ENCODE results near the gene SCPEP1.
"Not testable (repeated sequence)": the region's sequence is repeated elsewhere in the genome, so short reads cannot be mapped to it uniquely, and the experiment has no call there.

SCPEP1 gene

GRCh38 chr17:56976941-56977608 lies 856 bp upstream of the SCPEP1 start:
- H3K27ac Mint-ChIP-seq: no peak overlapping the region
- no peaks in the 10 kb centered on the region for H3K9me3 Mint-ChIP-seq
- DNase-seq (no peak), ATAC-seq (no peak)
- peaks cover 20% of the 10 kb centered on the region for H3K4me1 Mint-ChIP-seq
- H3K4me3 Mint-ChIP-seq: peak overlapping the region; percentile 67
- no peaks in the 10 kb centered on the region for H3K36me3 Mint-ChIP-seq (ENCODE audit: low read depth)
- H3K27me3 Mint-ChIP-seq: peaks cover 2% of the 10 kb centered on the region

GRCh38 chr17:56978441-56979090 lies 635 bp downstream of the SCPEP1 start:
- H3K9me3 Mint-ChIP-seq: no peaks in the 10 kb centered on the region
- DNase-seq (no peak), ATAC-seq (peak; percentile 50)
- no peaks in the 10 kb centered on the region for H3K36me3 Mint-ChIP-seq (ENCODE audit: low read depth)
- H3K4me3 Mint-ChIP-seq: peak overlapping the region; percentile 89
- H3K27me3 Mint-ChIP-seq: peaks cover 2% of the 10 kb centered on the region
- peak overlapping the region; percentile 79 for H3K27ac Mint-ChIP-seq
- peaks cover 20% of the 10 kb centered on the region for H3K4me1 Mint-ChIP-seq

GRCh38 chr17:56979091-56979480 lies 1.2 kb downstream of the SCPEP1 start:
- ATAC-seq (no peak), DNase-seq (no peak)
- Mint-ChIP-seq H3K4me3 (peak overlapping the region; percentile 89), H3K9me3 (no peaks in the 10 kb centered on the region), H3K36me3 (ENCODE audit: low read depth) (no peaks in the 10 kb centered on the region), H3K27me3 (peaks cover 2% of the 10 kb centered on the region), H3K4me1 (peaks cover 20% of the 10 kb centered on the region), H3K27ac (peak overlapping the region; percentile 79)

- not testable (repeated sequence) for ATAC-seq; H3K4me3 Mint-ChIP-seq; H3K27me3 Mint-ChIP-seq; H3K9me3 Mint-ChIP-seq; H3K36me3 Mint-ChIP-seq (ENCODE audit: low read depth); DNase-seq; H3K27ac Mint-ChIP-seq
- peaks cover 20% of the 10 kb centered on the region for H3K4me1 Mint-ChIP-seq
These were observed 2.6 kb downstream of the SCPEP1 start for GRCh38 chr17:56980526-56980925.

GRCh38 chr17:56982312-56982711 lies 4.4 kb downstream of the SCPEP1 start:
- peaks cover 11% of the 10 kb centered on the region for H3K36me3 Mint-ChIP-seq (ENCODE audit: low read depth)
- H3K9me3 Mint-ChIP-seq: no peaks in the 10 kb centered on the region
- H3K4me1 Mint-ChIP-seq: peaks cover 15% of the 10 kb centered on the region
- no peak overlapping the region for H3K27ac Mint-ChIP-seq
- ATAC-seq: no peak
- no peaks in the 10 kb centered on the region for H3K27me3 Mint-ChIP-seq
- no peak for DNase-seq
- no peak overlapping the region for H3K4me3 Mint-ChIP-seq

GRCh38 chr17:56983366-56983765 lies 5.4 kb downstream of the SCPEP1 start:
- no peaks in the 10 kb centered on the region for H3K27me3 Mint-ChIP-seq
- DNase-seq (no peak), ATAC-seq (no peak)
- no peaks in the 10 kb centered on the region for H3K9me3 Mint-ChIP-seq
- no peak overlapping the region for H3K4me3 Mint-ChIP-seq
- no peak overlapping the region for H3K27ac Mint-ChIP-seq
- H3K36me3 Mint-ChIP-seq (ENCODE audit: low read depth): peaks cover 18% of the 10 kb centered on the region
- H3K4me1 Mint-ChIP-seq: peaks cover 11% of the 10 kb centered on the region

GRCh38 chr17:56985371-56986162 lies 7.6 kb downstream of the SCPEP1 start:
- Mint-ChIP-seq H3K27me3 (no peaks in the 10 kb centered on the region), H3K4me3 (no peak overlapping the region), H3K4me1 (no peaks in the 10 kb centered on the region), H3K27ac (no peak overlapping the region), H3K36me3 (ENCODE audit: low read depth) (peaks cover 22% of the 10 kb centered on the region), H3K9me3 (no peaks in the 10 kb centered on the region)
- no peak for ATAC-seq
- no peak for DNase-seq

GRCh38 chr17:56987283-56987834 lies 9.4 kb downstream of the SCPEP1 start:
- Mint-ChIP-seq H3K27ac (no peak overlapping the region), H3K4me1 (no peaks in the 10 kb centered on the region), H3K4me3 (no peak overlapping the region), H3K36me3 (ENCODE audit: low read depth) (peaks cover 22% of the 10 kb centered on the region), H3K9me3 (no peaks in the 10 kb centered on the region), H3K27me3 (no peaks in the 10 kb centered on the region)
- ATAC-seq: no peak
- DNase-seq: no peak

- no peaks in the 10 kb centered on the region for H3K4me1 Mint-ChIP-seq
- no peak overlapping the region for H3K27ac Mint-ChIP-seq
- H3K9me3 Mint-ChIP-seq: no peaks in the 10 kb centered on the region
- peaks cover 24% of the 10 kb centered on the region for H3K36me3 Mint-ChIP-seq (ENCODE audit: low read depth)
- H3K27me3 Mint-ChIP-seq: no peaks in the 10 kb centered on the region
- H3K4me3 Mint-ChIP-seq: no peak overlapping the region
- ATAC-seq (no peak), DNase-seq (no peak)
These were observed 11.1 kb downstream of the SCPEP1 start for GRCh38 chr17:56988901-56989572.

DNA sequence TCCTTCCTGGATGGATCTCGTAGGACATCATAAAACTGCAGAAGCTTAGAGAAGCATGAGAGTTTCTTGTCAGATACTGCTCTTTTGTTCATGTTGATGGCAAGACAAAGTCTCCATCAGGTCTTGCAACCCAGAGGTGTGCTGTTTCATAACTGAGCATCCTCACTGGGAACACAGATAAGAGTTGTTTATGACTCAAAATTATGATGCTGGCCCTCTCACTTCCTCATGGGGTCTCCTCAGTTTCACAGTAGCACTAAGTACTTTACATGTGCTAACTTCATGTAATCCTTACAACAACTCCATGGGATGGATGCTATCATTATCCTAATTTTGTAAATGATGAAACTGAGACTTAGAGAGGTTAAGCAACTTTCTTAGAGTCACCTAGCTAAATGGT lies 14.4 kb downstream of the SCPEP1 start:
- no peaks in the 10 kb centered on the region for H3K27me3 Mint-ChIP-seq
- no peaks in the 10 kb centered on the region for H3K9me3 Mint-ChIP-seq
- ATAC-seq: no peak
- H3K27ac Mint-ChIP-seq: no peak overlapping the region
- no peak for DNase-seq
- H3K4me3 Mint-ChIP-seq: no peak overlapping the region
- H3K4me1 Mint-ChIP-seq: no peaks in the 10 kb centered on the region
- peaks cover 16% of the 10 kb centered on the region for H3K36me3 Mint-ChIP-seq (ENCODE audit: low read depth)

DNA sequence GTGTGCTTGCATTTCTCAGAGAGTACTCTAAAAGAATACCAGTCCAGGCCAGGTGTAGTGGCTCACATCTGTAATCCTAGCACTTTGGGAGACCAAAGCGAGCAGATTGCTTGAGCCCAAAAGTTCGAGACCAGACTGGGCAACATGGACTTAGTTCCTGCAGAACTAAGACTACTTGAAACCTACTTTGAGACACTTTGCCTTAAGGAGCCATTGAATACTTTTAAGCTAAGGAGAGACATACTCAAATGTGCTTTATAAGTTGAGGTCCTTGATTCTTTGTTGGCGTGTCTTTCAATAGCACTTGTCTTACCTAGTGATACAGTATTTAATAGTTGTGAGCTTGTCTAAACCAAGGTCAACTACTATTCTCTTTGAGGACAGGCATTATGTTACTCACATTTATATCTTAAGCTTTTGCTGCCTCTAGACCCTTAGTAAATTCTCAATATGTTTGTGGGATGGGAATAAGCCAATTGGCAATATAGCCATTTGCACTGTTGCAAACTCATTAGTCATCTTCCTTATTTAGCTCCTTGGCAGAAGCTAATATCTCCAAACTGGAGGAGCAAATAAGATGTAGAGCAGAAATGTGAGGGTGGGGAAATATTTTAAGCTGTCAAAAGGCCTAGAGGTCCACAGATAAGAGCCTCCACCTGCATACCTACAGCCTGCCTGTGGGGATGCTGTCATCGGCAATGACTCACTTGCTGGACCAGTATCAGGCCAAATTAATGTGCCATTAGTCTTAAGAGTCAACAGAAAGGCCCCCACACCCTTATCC lies 16.3 kb downstream of the SCPEP1 start:
- Mint-ChIP-seq H3K36me3 (ENCODE audit: low read depth) (peaks cover 12% of the 10 kb centered on the region), H3K27ac (no peak overlapping the region), H3K4me1 (no peaks in the 10 kb centered on the region), H3K4me3 (no peak overlapping the region), H3K27me3 (no peaks in the 10 kb centered on the region), H3K9me3 (no peaks in the 10 kb centered on the region)
- DNase-seq: no peak
- ATAC-seq: no peak

- H3K4me3 Mint-ChIP-seq: no peak overlapping the region
- H3K36me3 Mint-ChIP-seq (ENCODE audit: low read depth): peaks cover 12% of the 10 kb centered on the region
- no peak for ATAC-seq
These were observed 17.8 kb downstream of the SCPEP1 start for GRCh38 chr17:56995766-56996165.

DNA sequence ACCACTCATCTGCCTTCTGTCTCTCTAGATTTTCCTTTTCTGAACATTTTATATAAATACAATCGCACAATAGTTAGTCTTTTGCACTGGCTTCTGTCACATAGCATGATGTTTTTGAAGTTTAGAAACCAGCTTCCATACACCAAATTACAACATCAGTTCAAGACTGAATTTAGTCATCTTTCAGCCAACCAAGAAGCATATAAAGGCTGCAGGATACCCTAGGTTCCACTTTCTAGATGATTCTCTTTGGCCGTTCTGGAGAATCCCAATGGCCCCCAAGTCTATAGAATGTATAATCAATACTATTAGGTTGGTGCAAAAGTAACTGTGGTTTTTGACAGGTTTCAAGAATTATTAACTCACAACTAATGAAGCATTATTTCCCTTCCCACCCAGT lies 19.4 kb downstream of the SCPEP1 start:
- H3K27ac Mint-ChIP-seq: no peak overlapping the region
- no peak for DNase-seq
- peaks cover 14% of the 10 kb centered on the region for H3K36me3 Mint-ChIP-seq (ENCODE audit: low read depth)
- no peaks in the 10 kb centered on the region for H3K9me3 Mint-ChIP-seq
- no peak overlapping the region for H3K4me3 Mint-ChIP-seq
- H3K4me1 Mint-ChIP-seq: no peaks in the 10 kb centered on the region
- no peak for ATAC-seq
- no peaks in the 10 kb centered on the region for H3K27me3 Mint-ChIP-seq

More at GRCh38 chr17:56995766-56996165, 17.8 kb downstream of the SCPEP1 start:
- Mint-ChIP-seq H3K27me3 (no peaks in the 10 kb centered on the region), H3K27ac (no peak overlapping the region), H3K9me3 (no peaks in the 10 kb centered on the region), H3K4me1 (no peaks in the 10 kb centered on the region)
- no peak for DNase-seq

GRCh38 chr17:57001541-57001940 lies 23.6 kb downstream of the SCPEP1 start:
- no peak for DNase-seq
- H3K27ac Mint-ChIP-seq: no peak overlapping the region

More at GRCh38 chr17:57001541-57001940, 23.6 kb downstream of the SCPEP1 start:
- Mint-ChIP-seq H3K9me3 (no peaks in the 10 kb centered on the region), H3K4me3 (no peak overlapping the region), H3K4me1 (peaks cover 10% of the 10 kb centered on the region), H3K36me3 (ENCODE audit: low read depth) (peaks cover 12% of the 10 kb centered on the region), H3K27me3 (no peaks in the 10 kb centered on the region)
- ATAC-seq: no peak
